ENCODE measurements around the gene AIF1L.

The AIF1L gene

DNA sequence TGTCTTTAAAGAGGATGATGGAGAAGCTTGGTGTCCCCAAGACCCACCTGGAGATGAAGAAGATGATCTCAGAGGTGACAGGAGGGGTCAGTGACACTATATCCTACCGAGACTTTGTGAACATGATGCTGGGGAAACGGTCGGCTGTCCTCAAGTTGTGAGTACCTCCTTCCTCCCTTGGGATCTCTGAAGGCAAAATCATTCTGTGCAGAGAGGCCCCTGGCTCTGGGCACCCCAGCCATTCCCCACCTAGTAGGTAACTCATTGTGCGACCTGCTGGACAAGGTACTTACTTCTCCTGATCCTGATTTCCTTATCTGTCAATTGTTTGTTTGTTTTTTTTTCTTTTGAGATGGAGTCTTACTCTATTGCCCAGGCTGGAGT, 21.4 kb downstream of the AIF1L start:
- peaks cover 49% of the 10 kb centered on the region for H3K4me1 ChIP-seq (ENCODE audit: control insufficient read depth, insufficient read depth, low read depth, low read length)
- H3K9me3 ChIP-seq (ENCODE audit: control insufficient read depth, low read length), result no peaks in the 10 kb centered on the region
- peaks cover 0 to 63% of the 10 kb centered on the region in 2 experiments for H3K36me3 ChIP-seq (ENCODE audit: control insufficient read depth in 1 of 2, insufficient read depth in 2 of 2, low read depth in 1 of 2, low read length in 2 of 2)
- H3K4me3 ChIP-seq (ENCODE audit: insufficient read depth in 1 of 2, low read depth in 1 of 2, low read length in 2 of 2), result no peak overlapping the region
- no peak overlapping the region for H2AK5ac ChIP-seq (ENCODE audit: low read length, severe bottlenecking)
- no peak overlapping the region for H3K27ac ChIP-seq (ENCODE audit: low read length, poor library complexity, severe bottlenecking)
- no peak overlapping the region for H2BK5ac ChIP-seq (ENCODE audit: low read depth, low read length, poor library complexity, severe bottlenecking)
- no peak overlapping the region for H4K8ac ChIP-seq (ENCODE audit: low read length)
- H3K23ac ChIP-seq (ENCODE audit: low read length in 2 of 2), result no peak overlapping the region
- H3K14ac ChIP-seq (ENCODE audit: low read length in 2 of 2), result no peak overlapping the region
- no peak overlapping the region for H3K9ac ChIP-seq (ENCODE audit: low read length)
- no peak for DNase-seq
- no peak overlapping the region for H3K4ac ChIP-seq (ENCODE audit: low read depth in 1 of 2, low read length in 2 of 2)
- peaks cover 35% of the 10 kb centered on the region for H3K79me1 ChIP-seq (replicated peaks; ENCODE audit: low read length, poor library complexity, severe bottlenecking)
- no peak overlapping the region for H3K18ac ChIP-seq (ENCODE audit: low read depth in 1 of 2, low read length in 2 of 2)
- no peak overlapping the region for H3K4me2 ChIP-seq (ENCODE audit: low read length, poor library complexity, severe bottlenecking)
- H2BK120ac ChIP-seq (ENCODE audit: low read depth, low read length), result no peak overlapping the region
- 71% methylated on average over 3 of the region's 4 CpGs for WGBS
- H4K91ac ChIP-seq (ENCODE audit: low read length), result no peak overlapping the region
- H2BK15ac ChIP-seq (ENCODE audit: low read depth, poor library complexity, severe bottlenecking), result no peak overlapping the region
- H3K27me3 ChIP-seq (ENCODE audit: control insufficient read depth in 1 of 2, insufficient read depth in 1 of 2, low read length in 2 of 2), result peaks cover 0 to 17% of the 10 kb centered on the region in 2 experiments
- H2AFZ ChIP-seq (ENCODE audit: low read depth, low read length), result no peak overlapping the region
- no peak overlapping the region for H2BK12ac ChIP-seq (ENCODE audit: low read length in 2 of 2)

GRCh38 chr9:131119600-131119999, 23.3 kb downstream of the AIF1L start:
- Histone ChIP-seq H3K27ac (ENCODE audit: low read length, poor library complexity, severe bottlenecking) (no peak overlapping the region), H3K4me1 (ENCODE audit: control insufficient read depth, insufficient read depth, low read depth, low read length) (peaks cover 33% of the 10 kb centered on the region), H3K4ac (ENCODE audit: low read depth in 1 of 2, low read length in 2 of 2) (no peak overlapping the region), H3K14ac (ENCODE audit: low read length in 2 of 2) (no peak overlapping the region), H2AFZ (ENCODE audit: low read depth, low read length) (no peak overlapping the region), H2BK120ac (ENCODE audit: low read depth, low read length) (no peak overlapping the region), H2BK5ac (ENCODE audit: low read depth, low read length, poor library complexity, severe bottlenecking) (no peak overlapping the region), H3K9ac (ENCODE audit: low read length) (no peak overlapping the region), H3K79me1 (replicated peaks; ENCODE audit: low read length, poor library complexity, severe bottlenecking) (peaks cover 30% of the 10 kb centered on the region), H3K18ac (ENCODE audit: low read depth in 1 of 2, low read length in 2 of 2) (no peak overlapping the region), H3K4me3 (ENCODE audit: insufficient read depth in 1 of 2, low read depth in 1 of 2, low read length in 2 of 2) (no peak overlapping the region), H2BK12ac (ENCODE audit: low read length in 2 of 2) (no peak overlapping the region), H3K4me2 (ENCODE audit: low read length, poor library complexity, severe bottlenecking) (no peak overlapping the region), H3K27me3 (ENCODE audit: control insufficient read depth in 1 of 2, insufficient read depth in 1 of 2, low read length in 2 of 2) (peaks cover 0 to 17% of the 10 kb centered on the region in 2 experiments), H2BK15ac (ENCODE audit: low read depth, poor library complexity, severe bottlenecking) (no peak overlapping the region), H4K8ac (ENCODE audit: low read length) (no peak overlapping the region), H3K9me3 (ENCODE audit: control insufficient read depth, low read length) (no peaks in the 10 kb centered on the region), H3K23ac (ENCODE audit: low read length in 2 of 2) (no peak overlapping the region), H4K91ac (ENCODE audit: low read length) (no peak overlapping the region), H3K36me3 (ENCODE audit: control insufficient read depth in 1 of 2, insufficient read depth in 2 of 2, low read depth in 1 of 2, low read length in 2 of 2) (peaks cover 0 to 56% of the 10 kb centered on the region in 2 experiments), H2AK5ac (ENCODE audit: low read length, severe bottlenecking) (peak overlapping the region; percentile 57)
- DNase-seq, result no peak
- WGBS, result 83% methylated on average over 7 of the region's 8 CpGs

GRCh38 chr9:131120620-131121228, 24.4 kb downstream of the AIF1L start:
- no peak overlapping the region for H3K27ac ChIP-seq (ENCODE audit: low read length, poor library complexity, severe bottlenecking)
- H3K9me3 ChIP-seq (ENCODE audit: control insufficient read depth, low read length), result no peaks in the 10 kb centered on the region
- no peak overlapping the region for H3K4me3 ChIP-seq (ENCODE audit: insufficient read depth in 1 of 2, low read depth in 1 of 2, low read length in 2 of 2)
- H2AFZ ChIP-seq (ENCODE audit: low read depth, low read length), result no peak overlapping the region
- peaks cover 32% of the 10 kb centered on the region for H3K4me1 ChIP-seq (ENCODE audit: control insufficient read depth, insufficient read depth, low read depth, low read length)
- no peak overlapping the region for H3K14ac ChIP-seq (ENCODE audit: low read length in 2 of 2)
- no peak overlapping the region for H2BK5ac ChIP-seq (ENCODE audit: low read depth, low read length, poor library complexity, severe bottlenecking)
- peaks cover 26% of the 10 kb centered on the region for H3K79me1 ChIP-seq (replicated peaks; ENCODE audit: low read length, poor library complexity, severe bottlenecking)
- DNase-seq, result no peak
- H3K36me3 ChIP-seq (ENCODE audit: control insufficient read depth in 1 of 2, insufficient read depth in 2 of 2, low read depth in 1 of 2, low read length in 2 of 2), result peaks cover 0 to 51% of the 10 kb centered on the region in 2 experiments
- no peak overlapping the region for H2BK12ac ChIP-seq (ENCODE audit: low read length in 2 of 2)
- H2AK5ac ChIP-seq (ENCODE audit: low read length, severe bottlenecking), result no peak overlapping the region
- no peak overlapping the region for H4K8ac ChIP-seq (ENCODE audit: low read length)
- 84% methylated on average over 5 of the region's 7 CpGs for WGBS
- H4K91ac ChIP-seq (ENCODE audit: low read length), result no peak overlapping the region
- peaks cover 0 to 17% of the 10 kb centered on the region in 2 experiments for H3K27me3 ChIP-seq (ENCODE audit: control insufficient read depth in 1 of 2, insufficient read depth in 1 of 2, low read length in 2 of 2)
- no peak overlapping the region for H3K4me2 ChIP-seq (ENCODE audit: low read length, poor library complexity, severe bottlenecking)
- no peak overlapping the region for H3K23ac ChIP-seq (ENCODE audit: low read length in 2 of 2)
- no peak overlapping the region for H3K18ac ChIP-seq (ENCODE audit: low read depth in 1 of 2, low read length in 2 of 2)
- no peak overlapping the region for H3K9ac ChIP-seq (ENCODE audit: low read length)
- no peak overlapping the region for H2BK15ac ChIP-seq (ENCODE audit: low read depth, poor library complexity, severe bottlenecking)
- H2BK120ac ChIP-seq (ENCODE audit: low read depth, low read length), result no peak overlapping the region
- H3K4ac ChIP-seq (ENCODE audit: low read depth in 1 of 2, low read length in 2 of 2), result no peak overlapping the region

- Histone ChIP-seq H3K36me3 (ENCODE audit: control insufficient read depth in 1 of 2, insufficient read depth in 2 of 2, low read depth in 1 of 2, low read length in 2 of 2) (peaks cover 0 to 51% of the 10 kb centered on the region in 2 experiments), H3K18ac (ENCODE audit: low read depth in 1 of 2, low read length in 2 of 2) (no peak overlapping the region), H3K4ac (ENCODE audit: low read depth in 1 of 2, low read length in 2 of 2) (no peak overlapping the region), H2BK5ac (ENCODE audit: low read depth, low read length, poor library complexity, severe bottlenecking) (no peak overlapping the region), H3K27ac (ENCODE audit: low read length, poor library complexity, severe bottlenecking) (peak overlapping the region; percentile 78), H4K91ac (ENCODE audit: low read length) (no peak overlapping the region), H3K4me2 (ENCODE audit: low read length, poor library complexity, severe bottlenecking) (no peak overlapping the region), H2AFZ (ENCODE audit: low read depth, low read length) (no peak overlapping the region), H3K27me3 (ENCODE audit: control insufficient read depth in 1 of 2, insufficient read depth in 1 of 2, low read length in 2 of 2) (peaks cover 0 to 17% of the 10 kb centered on the region in 2 experiments), H3K79me1 (replicated peaks; ENCODE audit: low read length, poor library complexity, severe bottlenecking) (peaks cover 26% of the 10 kb centered on the region), H4K8ac (ENCODE audit: low read length) (no peak overlapping the region), H3K4me1 (ENCODE audit: control insufficient read depth, insufficient read depth, low read depth, low read length) (peaks cover 32% of the 10 kb centered on the region), H3K23ac (ENCODE audit: low read length in 2 of 2) (no peak overlapping the region), H3K9ac (ENCODE audit: low read length) (no peak overlapping the region), H2BK120ac (ENCODE audit: low read depth, low read length) (no peak overlapping the region), H2BK12ac (ENCODE audit: low read length in 2 of 2) (no peak overlapping the region), H3K14ac (ENCODE audit: low read length in 2 of 2) (no peak overlapping the region), H3K4me3 (ENCODE audit: insufficient read depth in 1 of 2, low read depth in 1 of 2, low read length in 2 of 2) (no peak overlapping the region), H2AK5ac (ENCODE audit: low read length, severe bottlenecking) (no peak overlapping the region), H3K9me3 (ENCODE audit: control insufficient read depth, low read length) (no peaks in the 10 kb centered on the region), H2BK15ac (ENCODE audit: low read depth, poor library complexity, severe bottlenecking) (no peak overlapping the region)
- WGBS, result 69% methylated on average over 2 of the region's 2 CpGs
- DNase-seq, result no peak
Measured at GRCh38 chr9:131121346-131121745, 25.0 kb downstream of the AIF1L start.
